Inferior parietal cortex (tissue), 1 donor: ENCODE results near the gene ITPR1.
"Not testable (repeated sequence)": the region's sequence is repeated elsewhere in the genome, so short reads cannot be mapped to it uniquely, and the experiment has no call there.

Source experiments
- DNase-seq: peaks from one replicate; pipeline ENCODE4 v3.0.0-alpha.2; 2016; ENCODE audit errors: extremely low spot score

The ITPR1 gene

GRCh38 chr3:4570840-4571621 is 77.9 kb downstream of the ITPR1 start:
- no peak for DNase-seq

- no peak for DNase-seq
Observed at GRCh38 chr3:4571690-4572334, 78.7 kb downstream of the ITPR1 start.

DNA sequence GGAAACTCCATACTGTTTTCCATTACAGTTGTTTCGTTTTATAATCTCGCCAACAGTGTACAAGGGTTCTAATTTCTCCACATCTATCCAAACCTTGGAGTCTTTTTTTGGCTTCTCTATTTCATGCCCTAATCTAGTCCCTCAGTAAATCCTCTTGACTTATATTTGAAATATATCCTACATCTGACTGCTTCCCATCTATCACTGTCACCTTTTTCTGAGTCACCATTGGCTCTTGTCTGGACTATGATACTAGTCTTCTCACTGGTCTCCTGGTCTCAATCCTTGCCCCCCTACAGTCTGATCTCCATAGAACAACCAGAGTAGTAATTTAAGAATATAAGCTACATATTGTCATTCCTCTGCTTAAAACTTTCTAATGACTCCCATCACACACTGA is 80.0 kb downstream of the ITPR1 start:
- no peak for DNase-seq

- DNase-seq: no peak
Observed at GRCh38 chr3:4574426-4574965, 81.3 kb downstream of the ITPR1 start.

DNA sequence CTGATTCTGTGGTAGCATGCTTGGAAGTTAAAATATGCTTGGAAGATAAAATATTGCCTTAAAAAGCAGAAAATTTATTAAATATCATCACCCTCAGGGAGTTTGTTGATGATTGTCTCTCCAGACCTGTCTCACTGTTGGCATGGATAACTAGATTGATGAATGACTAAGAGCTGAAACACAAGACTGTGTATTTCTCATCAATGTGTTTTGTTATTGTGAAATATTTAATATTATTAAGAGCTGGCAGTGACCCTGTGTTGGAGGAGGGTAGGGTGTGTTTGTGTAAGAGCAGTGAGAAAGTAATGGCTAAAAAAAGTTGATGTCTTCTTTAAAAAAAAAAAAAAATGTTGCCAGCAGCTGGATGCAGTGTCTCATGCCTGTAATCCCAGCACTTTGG is 82.2 kb downstream of the ITPR1 start:
- DNase-seq: no peak

DNA sequence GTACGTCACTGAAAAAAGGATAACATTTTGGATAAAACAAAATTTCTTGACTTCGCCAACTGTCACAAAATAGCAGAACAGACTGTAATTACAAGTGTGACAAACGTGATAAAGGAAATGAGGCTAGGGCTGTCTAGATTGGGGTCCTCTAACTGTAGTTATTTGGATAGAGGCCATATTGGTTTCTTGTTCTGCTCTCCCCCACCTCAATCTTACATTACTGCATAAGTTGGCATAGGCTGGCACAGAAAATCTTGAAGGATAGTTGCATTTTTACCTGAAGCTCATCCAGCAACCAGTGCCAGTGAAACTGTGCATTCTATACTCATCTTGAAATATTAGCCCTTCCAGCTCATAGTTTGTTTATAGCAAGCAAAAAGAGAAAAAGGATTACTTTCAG is 84.6 kb downstream of the ITPR1 start:
- no peak for DNase-seq

- no peak for DNase-seq
Observed at GRCh38 chr3:4580346-4581123, 87.4 kb downstream of the ITPR1 start.

- no peak for DNase-seq
Observed at GRCh38 chr3:4581124-4581424, 87.9 kb downstream of the ITPR1 start.

DNA sequence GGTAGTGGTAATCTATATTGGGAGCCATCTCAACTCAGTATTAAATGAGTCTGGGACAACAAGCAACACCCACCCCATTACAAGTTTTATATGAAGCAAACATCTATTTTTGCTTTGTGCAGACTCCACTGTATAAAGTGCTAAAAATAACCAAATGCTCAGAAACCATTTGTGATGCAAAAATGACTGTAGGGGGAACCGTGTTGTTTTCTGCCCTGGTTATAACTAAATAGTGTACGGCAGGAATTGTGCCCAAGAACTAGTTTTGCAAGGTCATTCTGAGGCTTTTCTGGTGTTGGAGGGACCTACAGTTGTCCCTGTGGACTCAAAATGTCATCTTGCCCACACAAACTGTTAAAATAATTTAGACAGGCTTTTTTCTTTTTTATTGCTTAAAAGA is 88.3 kb downstream of the ITPR1 start:
- no peak for DNase-seq

DNA sequence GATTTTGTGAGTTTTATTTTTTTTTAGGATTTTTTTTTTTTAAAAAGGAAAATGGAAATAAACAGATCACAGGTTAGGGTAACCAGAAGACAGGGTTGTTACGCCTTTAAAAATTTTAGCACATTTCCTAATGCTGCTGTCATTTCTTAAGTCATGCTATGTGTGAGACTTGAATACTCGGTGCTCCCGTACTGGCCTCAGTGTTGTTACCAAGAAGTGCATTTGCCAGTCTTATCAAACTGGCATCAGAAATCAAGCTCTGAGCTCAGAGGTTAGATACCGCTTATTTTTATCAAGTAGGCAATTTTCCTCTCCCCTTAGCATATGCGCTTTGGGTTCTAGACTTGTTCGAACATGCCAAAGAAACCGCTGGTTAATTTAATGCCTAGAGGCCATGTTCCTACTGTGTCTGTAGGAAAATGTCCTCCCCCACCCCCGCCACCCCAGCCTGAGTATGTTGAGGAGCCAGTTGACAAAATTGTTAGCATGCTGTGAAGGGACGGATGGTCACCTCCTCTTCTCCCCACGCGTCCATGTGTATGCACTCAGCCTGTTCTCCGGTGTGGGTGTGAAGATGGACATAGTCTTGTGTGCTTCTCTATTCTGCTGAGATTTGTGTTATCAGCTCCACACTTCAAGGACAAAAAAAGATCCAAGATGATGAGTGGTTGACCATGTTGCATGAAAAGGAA is 88.9 kb downstream of the ITPR1 start:
- no peak for DNase-seq

- no peak for DNase-seq
Observed at GRCh38 chr3:4582624-4583023, 89.5 kb downstream of the ITPR1 start.

GRCh38 chr3:4583416-4583815 is 90.3 kb downstream of the ITPR1 start:
- no peak for DNase-seq

GRCh38 chr3:4584456-4585249 is 91.5 kb downstream of the ITPR1 start:
- no peak for DNase-seq

DNA sequence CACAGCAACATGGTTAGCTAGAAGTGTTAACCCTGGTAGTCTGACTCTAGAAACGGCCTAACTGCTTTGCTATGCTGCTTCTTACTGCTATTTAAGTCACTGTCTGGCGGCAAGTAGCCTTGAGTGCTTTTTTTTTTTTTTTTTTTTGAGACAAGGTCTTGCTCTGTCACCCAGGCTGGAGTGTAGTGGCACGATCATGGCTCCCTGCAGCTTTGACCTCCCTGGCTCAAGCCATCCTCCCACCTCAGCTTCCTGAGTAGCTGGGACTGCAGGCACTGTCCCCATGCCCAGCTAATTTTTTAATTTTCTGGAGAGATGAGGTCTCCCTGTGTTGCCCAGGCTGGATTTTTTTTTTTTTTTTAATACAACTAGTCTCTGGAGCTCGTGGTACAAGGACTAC is 93.2 kb downstream of the ITPR1 start:
- no peak for DNase-seq

DNA sequence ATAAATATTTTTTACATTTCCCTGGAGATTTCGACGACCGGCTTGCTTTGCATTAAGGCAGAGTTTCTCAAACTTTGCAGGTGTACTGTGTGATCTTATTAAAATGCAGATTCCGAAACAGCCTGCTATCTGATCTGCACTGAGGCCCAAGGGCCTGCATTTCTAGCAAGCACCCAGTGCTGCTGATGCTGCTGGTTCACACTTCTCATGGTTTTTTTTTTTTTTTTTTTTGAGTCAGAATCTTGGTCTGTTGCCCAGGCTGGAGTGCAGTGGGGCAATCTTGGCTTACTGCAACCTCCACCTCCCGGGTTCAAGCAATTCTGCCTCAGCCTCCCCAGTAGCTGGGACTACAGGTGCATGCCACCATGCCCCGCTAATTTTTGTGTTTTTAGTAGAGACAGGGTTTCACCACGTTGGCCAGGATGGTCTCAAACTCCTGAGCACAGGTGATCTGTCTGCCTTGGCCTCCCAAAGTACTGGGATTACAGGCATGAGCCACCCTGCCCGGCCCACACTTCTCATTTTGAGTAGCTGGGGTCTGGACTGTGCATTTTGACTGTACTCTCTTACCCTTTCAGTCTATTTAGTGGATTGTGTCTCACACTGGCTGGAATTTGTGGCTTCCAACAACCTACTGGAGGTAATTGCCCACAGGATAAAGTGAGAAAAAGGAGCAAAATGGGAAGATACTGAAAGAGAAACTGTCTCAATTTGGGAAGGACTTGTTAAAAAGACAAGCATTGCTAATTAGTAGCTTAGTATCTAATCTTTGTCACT is 94.1 kb downstream of the ITPR1 start:
- DNase-seq: no peak

- DNase-seq: no peak
Observed at GRCh38 chr3:4587838-4588105, 94.6 kb downstream of the ITPR1 start.

- no peak for DNase-seq
Observed at GRCh38 chr3:4588466-4588865, 95.3 kb downstream of the ITPR1 start.

- no peak for DNase-seq
Observed at GRCh38 chr3:4589475-4590097, 96.4 kb downstream of the ITPR1 start.

- not testable (repeated sequence) for DNase-seq
Observed at GRCh38 chr3:4590849-4591248, 97.7 kb downstream of the ITPR1 start.

GRCh38 chr3:4591669-4592068 is 98.5 kb downstream of the ITPR1 start:
- DNase-seq: no peak
